Astrocyte (in vitro differentiated cells and primary cell): ENCODE measurements around the gene PEAK1. TPM values are rescaled to one million over a fixed set of nuclear protein-coding genes. Genes with fewer than 3 reads are reported as not detected.

ENCODE experiments used
- DNase-seq: peaks from one replicate; pipeline ENCODE4 v3.0.0-alpha.2; 2010; ENCODE audit warnings: low read depth
- FAIRE-seq: peaks from 2 replicates; lab custom pipeline; 2011; peaks lifted over from hg19 to GRCh38; lab: Jason Lieb, UNC
- H2AFZ ChIP-seq: 2 replicates; pipeline ENCODE4 v1.6.0; 2012; ENCODE audit warnings: low read depth, low read length, inconsistent platforms
- H3K27ac ChIP-seq: 2 replicates; pipeline ENCODE4 v1.5.1; 2011; ENCODE audit warnings: low read depth, low read length, inconsistent platforms
- H3K27me3 ChIP-seq: 2 replicates; pipeline ENCODE4 v1.6.0; 2011; ENCODE audit warnings: low read length, inconsistent platforms; ENCODE audit not compliant: insufficient read depth
- H3K36me3 ChIP-seq: 2 replicates; pipeline ENCODE4 v1.5.1; 2011; ENCODE audit warnings: low read length, inconsistent platforms; ENCODE audit not compliant: insufficient read depth
- H3K4me1 ChIP-seq: 2 replicates; pipeline ENCODE4 v1.5.1; 2011; ENCODE audit warnings: low read length, inconsistent platforms; ENCODE audit not compliant: insufficient read depth
- H3K4me2 ChIP-seq: 2 replicates; pipeline ENCODE4 v1.6.0; 2012; ENCODE audit warnings: low read length, inconsistent platforms
- H3K4me3 ChIP-seq: 2 replicates; pipeline ENCODE4 v1.5.1; 2011; ENCODE audit warnings: low read depth, mild to moderate bottlenecking, low read length, inconsistent platforms; ENCODE audit not compliant: insufficient read depth
- H3K79me2 ChIP-seq: 2 replicates; pipeline ENCODE4 v1.6.0; 2012; ENCODE audit warnings: mild to moderate bottlenecking, low read length, inconsistent platforms; ENCODE audit not compliant: insufficient read depth
- H3K9ac ChIP-seq: 2 replicates; pipeline ENCODE4 v1.6.0; 2012; ENCODE audit warnings: mild to moderate bottlenecking, low read length, inconsistent platforms
- H3K9me3 ChIP-seq: 2 replicates; pipeline ENCODE4 v1.5.1; 2012; ENCODE audit warnings: low read depth, mild to moderate bottlenecking, low read length, inconsistent platforms; ENCODE audit not compliant: insufficient read depth
- H4K20me1 ChIP-seq: 2 replicates; pipeline ENCODE4 v1.6.0; 2012; ENCODE audit warnings: low read length, inconsistent platforms; ENCODE audit not compliant: insufficient read depth
- H3K27ac Mint-ChIP-seq: one replicate; pipeline ENCODE4 v1.8.0; 2021; ENCODE audit warnings: mild to moderate bottlenecking, mixed read lengths; ENCODE audit not compliant: unreplicated experiment
- H3K27me3 Mint-ChIP-seq: one replicate; pipeline ENCODE4 v1.8.0; 2021; ENCODE audit warnings: low read depth, mixed read lengths; ENCODE audit not compliant: unreplicated experiment
- H3K36me3 Mint-ChIP-seq: one replicate; pipeline ENCODE4 v1.8.0; 2021; ENCODE audit warnings: low read depth, mixed read lengths; ENCODE audit not compliant: unreplicated experiment
- H3K4me1 Mint-ChIP-seq: one replicate; pipeline ENCODE4 v1.8.0; 2021; ENCODE audit warnings: low read depth, mixed read lengths; ENCODE audit not compliant: unreplicated experiment
- H3K4me3 Mint-ChIP-seq: one replicate; pipeline ENCODE4 v1.8.0; 2021; ENCODE audit warnings: mild to moderate bottlenecking, moderate library complexity, mixed read lengths; ENCODE audit not compliant: unreplicated experiment
- H3K9me3 Mint-ChIP-seq: one replicate; pipeline ENCODE4 v1.8.0; 2021; ENCODE audit warnings: mild to moderate bottlenecking, mixed read lengths; ENCODE audit not compliant: unreplicated experiment
- CTCF ChIP-seq: IDR thresholded peaks from 2 replicates; pipeline ENCODE4 v1.5.1; 2011; ENCODE audit warnings: low read depth, mild to moderate bottlenecking, inconsistent platforms, low read length, moderate library complexity; ENCODE audit not compliant: insufficient read depth
- EZH2 ChIP-seq: IDR thresholded peaks from 2 replicates; pipeline ENCODE4 v1.6.1; 2012; ENCODE audit warnings: mild to moderate bottlenecking, low read length, inconsistent platforms; ENCODE audit not compliant: insufficient read depth
- total RNA-seq: library from RNA; stranded (reverse); gene quantifications from 2 replicates; pipeline ENCODE4 v1.2.1, GENCODE V29; 2021

PEAK1 gene
- total RNA-seq, 1 donor from 2014 or later, result 62.3 TPM

DNA sequence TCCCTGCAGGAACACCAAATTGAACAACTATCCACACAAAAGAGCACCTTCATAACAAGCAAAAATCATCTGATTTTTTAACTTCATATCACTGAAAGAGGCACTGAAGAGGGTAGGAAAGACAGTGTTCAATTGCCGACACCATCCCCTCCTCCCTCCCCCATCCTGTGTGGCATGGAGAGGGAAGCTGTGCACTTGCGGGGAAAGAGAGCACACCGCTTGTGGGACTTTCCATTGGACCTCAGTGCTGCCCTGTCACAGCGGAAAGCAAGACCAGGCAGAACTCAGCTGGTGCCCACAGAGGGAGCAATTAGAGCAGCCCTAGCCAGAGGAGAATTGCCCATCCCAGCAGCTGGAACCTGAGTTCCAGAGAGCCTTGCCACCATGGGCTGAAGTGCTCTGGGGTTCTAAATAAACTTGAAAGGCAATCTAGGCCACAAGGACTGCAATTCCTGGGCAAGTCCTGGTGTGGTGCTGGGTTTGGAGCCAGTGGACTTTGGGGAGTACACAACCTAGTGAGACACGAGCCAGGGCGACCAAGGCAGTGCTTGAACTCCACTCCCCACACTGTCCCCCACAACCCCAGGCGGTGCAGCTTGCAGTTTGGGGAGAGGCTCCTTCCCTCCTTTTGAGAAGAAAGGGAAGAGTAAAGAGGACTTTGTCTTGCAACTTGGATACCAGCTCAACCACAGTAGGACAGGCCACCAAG, 27.0 kb downstream of the PEAK1 start:
- Mint-ChIP-seq H3K27ac (no peak overlapping the region), H3K36me3 (peaks cover 8% of the 10 kb centered on the region), H3K27me3 (no peaks in the 10 kb centered on the region), H3K4me3 (no peak overlapping the region), H3K4me1 (peaks cover 10% of the 10 kb centered on the region), H3K9me3 (no peaks in the 10 kb centered on the region)
- no peak for DNase-seq
- no peaks in the 10 kb centered on the region for H3K27me3 ChIP-seq
- H3K4me1 ChIP-seq, result no peaks in the 10 kb centered on the region
- no peak for FAIRE-seq
- H3K27ac ChIP-seq, result no peak overlapping the region
- H3K9me3 ChIP-seq, result no peaks in the 10 kb centered on the region
- TF ChIP-seq EZH2 (no peak), CTCF (no peak)
- H3K4me2 ChIP-seq, result no peak overlapping the region
- H3K9ac ChIP-seq, result no peak overlapping the region
- H2AFZ ChIP-seq, result no peak overlapping the region
- H3K4me3 ChIP-seq, result no peak overlapping the region
- H4K20me1 ChIP-seq, result peaks cover 93% of the 10 kb centered on the region
- peaks cover 95% of the 10 kb centered on the region for H3K79me2 ChIP-seq
- no peaks in the 10 kb centered on the region for H3K36me3 ChIP-seq

DNA sequence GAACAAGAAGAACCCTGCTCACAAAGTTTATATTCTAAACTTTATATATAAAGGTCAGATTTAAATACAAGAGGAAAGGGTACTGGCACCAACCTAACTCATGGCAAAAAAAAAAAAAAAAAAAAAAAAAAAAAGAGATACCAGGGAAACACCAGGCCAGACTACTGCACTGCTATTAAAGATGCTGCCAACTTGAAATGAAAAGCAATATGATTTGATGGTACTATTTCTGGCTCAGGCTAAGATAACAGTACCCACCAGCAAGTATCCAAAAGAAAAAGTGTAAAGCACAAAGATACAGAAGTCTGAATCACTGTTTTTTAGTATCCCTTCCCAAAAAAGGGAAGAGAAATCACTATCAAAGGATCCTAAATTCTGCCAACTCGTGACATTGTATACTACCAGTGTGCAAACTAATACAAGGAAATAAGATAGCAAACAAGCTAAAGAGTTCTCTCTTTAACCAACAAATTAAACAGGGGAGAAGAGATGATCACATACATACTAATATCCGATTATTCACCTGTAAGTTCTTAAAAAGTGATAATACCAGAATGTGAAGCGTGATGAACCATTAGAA, 28.4 kb downstream of the PEAK1 start:
- FAIRE-seq, result no peak
- Mint-ChIP-seq H3K36me3 (peaks cover 8% of the 10 kb centered on the region), H3K27me3 (no peaks in the 10 kb centered on the region), H3K4me1 (peaks cover 13% of the 10 kb centered on the region), H3K27ac (no peak overlapping the region), H3K9me3 (no peaks in the 10 kb centered on the region), H3K4me3 (no peak overlapping the region)
- DNase-seq, result no peak
- no peak overlapping the region for H3K9ac ChIP-seq
- H4K20me1 ChIP-seq, result peaks cover 96% of the 10 kb centered on the region
- H3K27me3 ChIP-seq, result no peaks in the 10 kb centered on the region
- H3K4me3 ChIP-seq, result no peak overlapping the region
- no peaks in the 10 kb centered on the region for H3K36me3 ChIP-seq
- H2AFZ ChIP-seq, result no peak overlapping the region
- no peaks in the 10 kb centered on the region for H3K4me1 ChIP-seq
- H3K9me3 ChIP-seq, result no peaks in the 10 kb centered on the region
- peaks cover 95% of the 10 kb centered on the region for H3K79me2 ChIP-seq
- H3K27ac ChIP-seq, result no peak overlapping the region
- TF ChIP-seq EZH2 (no peak), CTCF (no peak)
- no peak overlapping the region for H3K4me2 ChIP-seq
